ENCODE data around the gene CHCHD10. TPM values are rescaled to one million over a fixed set of nuclear protein-coding genes. Genes with fewer than 3 reads are reported as not detected.

CHCHD10 gene
- polyA plus RNA-seq, 1 of the 3 experiments (the other 2 are of a cell fraction) = 70.1 TPM

GRCh38 chr22:23816156-23816976, 48.6 kb upstream of the CHCHD10 start:
- peaks cover 4% of the 10 kb centered on the region for H3F3A ChIP-seq (replicated peaks; ENCODE audit: insufficient read depth)

GRCh38 chr22:23815541-23816155, 47.9 kb upstream of the CHCHD10 start:
- 74% methylated on average over 10 of the region's 10 CpGs for WGBS (ENCODE audit: low lambda C conversion rate)
- ChIA-PET CTCF (interaction anchor here (1.3 to 1.4 kb wide), 2 partner anchors 33 to 42 kb away, joined by 3 to 8 read pairs; partner anchors contain the start of gene SLC2A11), POLR2A (no interaction called here)
- Histone ChIP-seq H3K36me3 (replicated peaks in 1 of 2; ENCODE audit: control insufficient read depth in 1 of 2, insufficient read depth in 2 of 2, low read length in 1 of 2) (peaks cover 33 to 56% of the 10 kb centered on the region in 2 experiments), H3F3A (replicated peaks; ENCODE audit: insufficient read depth) (peaks cover 7% of the 10 kb centered on the region), H3K79me2 (ENCODE audit: insufficient read depth) (0 out of 2 replicates have a peak, but pooled peaks cover 3% of the 10 kb centered on the region), H3K27me3 (ENCODE audit: insufficient read depth) (no peaks in the 10 kb centered on the region), H3K9me3 (no peaks in the 10 kb centered on the region), H3K4me3 (ENCODE audit: low read depth in 2 of 2, low read length in 1 of 2) (no peak overlapping the region), H3K4me1 (ENCODE audit: control insufficient read depth in 1 of 2, insufficient read depth in 2 of 2, low read depth in 1 of 2, low read length in 1 of 2) (peaks cover 0 to 8% of the 10 kb centered on the region in 2 experiments; a peak in 1 of 4 replicates), H3K9ac (no peak overlapping the region), H4K20me1 (ENCODE audit: insufficient read depth) (no peaks in the 10 kb centered on the region), H3K27ac (ENCODE audit: low read depth in 2 of 2, low read length in 1 of 2) (peak overlapping the region in 1 of 2 experiments; percentile 13; a peak in 1 of 4 replicates), H3K4me2 (no peak overlapping the region), H2AFZ (ENCODE audit: low read depth) (no peak overlapping the region), H3K9me2 (no peaks in the 10 kb centered on the region)
- no peak for TF ChIP-seq RXRA (IDR thresholded peaks at IDR 0.05; ENCODE audit: borderline replicate concordance, low read depth)
- no peak for TF ChIP-seq RFX5 (IDR thresholded peaks at IDR 0.05; ENCODE audit: low read length)
- TF ChIP-seq RCOR1 (IDR thresholded peaks at IDR 0.05; ENCODE audit: low read length) = no peak
- no peak for TF ChIP-seq EP300 (IDR thresholded peaks at IDR 0.05; ENCODE audit: borderline replicate concordance in 1 of 2, low read depth in 1 of 2, low read length in 1 of 2)
- no peak for DNase-seq

More at GRCh38 chr22:23816156-23816976, 48.6 kb upstream of the CHCHD10 start:
- no peak overlapping the region for H2AFZ ChIP-seq (ENCODE audit: low read depth)
- no peaks in the 10 kb centered on the region for H3K27me3 ChIP-seq (ENCODE audit: insufficient read depth)
- ChIA-PET CTCF (interaction anchor here (1.3 to 1.4 kb wide), 2 partner anchors 33 to 41 kb away, joined by 3 to 8 read pairs; partner anchors contain the start of gene SLC2A11), POLR2A (no interaction called here)
- H3K79me2 ChIP-seq (ENCODE audit: insufficient read depth) = 0 out of 2 replicates have a peak, but pooled peaks cover 3% of the 10 kb centered on the region
- TF ChIP-seq NRF1 (IDR thresholded peaks at IDR 0.05; ENCODE audit: low read depth, low read length) = no peak
- H3K4me1 ChIP-seq (ENCODE audit: control insufficient read depth in 1 of 2, insufficient read depth in 2 of 2, low read depth in 1 of 2, low read length in 1 of 2) = peaks cover 0 to 11% of the 10 kb centered on the region in 2 experiments; a peak in 1 of 4 replicates
- no peaks in the 10 kb centered on the region for H4K20me1 ChIP-seq (ENCODE audit: insufficient read depth)
- H3K4me3 ChIP-seq (ENCODE audit: low read depth in 2 of 2, low read length in 1 of 2) = no peak overlapping the region
- no peaks in the 10 kb centered on the region for H3K9me3 ChIP-seq
- WGBS (ENCODE audit: low lambda C conversion rate) = 91% methylated on average over 16 of the region's 18 CpGs
- no peak overlapping the region for H3K9ac ChIP-seq
- DNase-seq = peak; percentile 30
- no peak overlapping the region for H3K4me2 ChIP-seq
- H3K27ac ChIP-seq (ENCODE audit: low read depth in 2 of 2, low read length in 1 of 2) = peak overlapping the region in 1 of 2 experiments; percentile 13; a peak in 1 of 4 replicates
- H3K9me2 ChIP-seq = no peaks in the 10 kb centered on the region
- H3K36me3 ChIP-seq (replicated peaks in 1 of 2; ENCODE audit: control insufficient read depth in 1 of 2, insufficient read depth in 2 of 2, low read length in 1 of 2) = peaks cover 34 to 56% of the 10 kb centered on the region in 2 experiments

- DNase-seq = no peak
- Histone ChIP-seq H3K27me3 (ENCODE audit: insufficient read depth) (no peaks in the 10 kb centered on the region), H3K9ac (no peak overlapping the region), H2AFZ (ENCODE audit: low read depth) (no peak overlapping the region), H3K27ac (ENCODE audit: low read depth in 2 of 2, low read length in 1 of 2) (no peak overlapping the region), H3K4me1 (ENCODE audit: control insufficient read depth in 1 of 2, insufficient read depth in 2 of 2, low read depth in 1 of 2, low read length in 1 of 2) (peaks cover 0 to 8% of the 10 kb centered on the region in 2 experiments; a peak in 1 of 4 replicates), H3K79me2 (ENCODE audit: insufficient read depth) (no peaks in the 10 kb centered on the region), H3K36me3 (replicated peaks in 1 of 2; ENCODE audit: control insufficient read depth in 1 of 2, insufficient read depth in 2 of 2, low read length in 1 of 2) (peaks cover 31 to 54% of the 10 kb centered on the region in 2 experiments), H3K4me2 (no peak overlapping the region), H3F3A (replicated peaks; ENCODE audit: insufficient read depth) (peaks cover 7% of the 10 kb centered on the region), H3K4me3 (ENCODE audit: low read depth in 2 of 2, low read length in 1 of 2) (no peak overlapping the region), H4K20me1 (ENCODE audit: insufficient read depth) (no peaks in the 10 kb centered on the region), H3K9me3 (no peaks in the 10 kb centered on the region), H3K9me2 (no peaks in the 10 kb centered on the region)
- TF ChIP-seq RXRA (IDR thresholded peaks at IDR 0.05; ENCODE audit: borderline replicate concordance, low read depth) (no peak), RAD21 (IDR thresholded peaks at IDR 0.05; ENCODE audit: low read length) (no peak), JUND (IDR thresholded peaks at IDR 0.05) (no peak), POLR2AphosphoS5 (IDR thresholded peaks at IDR 0.05; ENCODE audit: low read depth, low read length) (no peak), EP300 (IDR thresholded peaks at IDR 0.05; ENCODE audit: borderline replicate concordance in 1 of 2, low read depth in 1 of 2, low read length in 1 of 2) (no peak), PBX3 (IDR thresholded peaks at IDR 0.05) (no peak), REST (IDR thresholded peaks at IDR 0.05; ENCODE audit: low read depth, low read length) (no peak), NRF1 (IDR thresholded peaks at IDR 0.05; ENCODE audit: low read depth, low read length) (no peak)
- CTCF ChIA-PET = interaction anchor here (1.0 to 2.7 kb wide), 2 partner anchors 23 to 37 kb away, joined by 4 to 14 read pairs; no protein-coding TSS in a partner anchor
- 97% methylated on average over 4 of the region's 4 CpGs for WGBS (ENCODE audit: low lambda C conversion rate)
- POLR2A ChIA-PET = no interaction called here
These were observed 44.6 kb upstream of the CHCHD10 start for GRCh38 chr22:23812378-23812777.
